GM10248 (cell line): ENCODE measurements around the gene CDC42BPB.

Source experiments
- CTCF ChIA-PET: fragments of 300-600 bp; sonication (Branson Sonifier 250); formaldehyde crosslinking; extraction: SDS; loops from one replicate; lab custom pipeline; 2021; ENCODE audit warnings: antibody characterized with exemption; lab: Yijun Ruan, JAX
- POLR2A ChIA-PET: fragments of 350-650 bp; sonication (Branson Sonifier 250); formaldehyde crosslinking; extraction: SDS; loops from one replicate; lab custom pipeline; 2020; ENCODE audit warnings: antibody characterized with exemption; lab: Yijun Ruan, JAX
- DNase-seq: peaks from one replicate; pipeline ENCODE4 v3.0.0; 2012; ENCODE audit errors: extremely low spot score
- CTCF ChIP-seq: IDR thresholded peaks from 2 replicates; pipeline ENCODE4 v1.5.1; 2012; ENCODE audit warnings: mild to moderate bottlenecking, low read depth; ENCODE audit errors: extremely low read depth, missing control alignments, control extremely low read depth

Gene CDC42BPB

GRCh38 chr14:102902086-102902485 lies 155.3 kb downstream of the CDC42BPB start:
- no peak for TF ChIP-seq CTCF
- no peak for DNase-seq

GRCh38 chr14:102901633-102902032 lies 155.7 kb downstream of the CDC42BPB start:
- ChIA-PET CTCF (interaction anchor here (1.1 to 3.5 kb wide), 5 partner anchors 11 to 207 kb away, joined by 3 to 24 read pairs (median 5); no protein-coding TSS in a partner anchor), POLR2A (interaction anchor here (0.9 kb wide), 1 partner anchor 22 kb away, joined by 4 read pairs; no protein-coding TSS in a partner anchor)
- DNase-seq: peak; percentile 93
- no peak for TF ChIP-seq CTCF

More at GRCh38 chr14:102902086-102902485, 155.3 kb downstream of the CDC42BPB start:
- CTCF ChIA-PET: interaction anchor here (1.3 to 3.5 kb wide), 3 partner anchors 15 to 207 kb away, joined by 3 to 24 read pairs (median 5); no protein-coding TSS in a partner anchor
- POLR2A ChIA-PET: no interaction called here

GRCh38 chr14:102900631-102901571 lies 156.4 kb downstream of the CDC42BPB start:
- ChIA-PET POLR2A (interaction anchor here (0.9 kb wide), 1 partner anchor 23 kb away, joined by 4 read pairs; no protein-coding TSS in a partner anchor), CTCF (interaction anchor here (1.1 to 3.5 kb wide), 5 partner anchors 12 to 206 kb away, joined by 3 to 24 read pairs (median 5); no protein-coding TSS in a partner anchor)
- TF ChIP-seq CTCF: no peak
- DNase-seq: peak; percentile 74

- ChIA-PET CTCF (interaction anchor here (0.7 kb wide), 1 partner anchor 26 kb away, joined by 3 read pairs; no protein-coding TSS in a partner anchor), POLR2A (interaction anchor here (0.7 kb wide), 1 partner anchor 114 kb away, joined by 9 read pairs; no protein-coding TSS in a partner anchor)
- DNase-seq: no peak
- no peak for TF ChIP-seq CTCF
Observed at GRCh38 chr14:102899516-102899900, 157.8 kb downstream of the CDC42BPB start.

- ChIA-PET POLR2A (no interaction called here), CTCF (no interaction called here)
- no peak for TF ChIP-seq CTCF
- DNase-seq: no peak
Observed at GRCh38 chr14:102898776-102899515, 158.4 kb downstream of the CDC42BPB start.

GRCh38 chr14:102898298-102898697 lies 159.1 kb downstream of the CDC42BPB start:
- ChIA-PET POLR2A (no interaction called here), CTCF (no interaction called here)
- TF ChIP-seq CTCF: no peak
- DNase-seq: no peak
